Thyroid gland (tissue), 4 donors: ENCODE results near the gene ZBTB37.

Source experiments
- POLR2A ChIP-seq, 2 donors: fragments of 450-650 bp; IDR thresholded peaks; one replicate each; pipeline ENCODE4 v1.6.1; 2017; ENCODE audit warnings: antibody characterized with exemption in 2 of 2, mild to moderate bottlenecking in 2 of 2, moderate library complexity in 1 of 2
- TF ChIP-seq, protein P1 (sequence below), 6 experiments: fragments of 200-600 bp in 3 of 6; fragments of 450-650 bp in 3 of 6; sonication (generic) in 3 of 6; IDR thresholded peaks; one replicate each; pipeline ENCODE4 v1.5.1; 2016 to 2019; ENCODE audit warnings: antibody characterized with exemption in 6 of 6, mild to moderate bottlenecking in 2 of 6, inconsistent platforms in 1 of 6, moderate library complexity in 1 of 6

DNA sequence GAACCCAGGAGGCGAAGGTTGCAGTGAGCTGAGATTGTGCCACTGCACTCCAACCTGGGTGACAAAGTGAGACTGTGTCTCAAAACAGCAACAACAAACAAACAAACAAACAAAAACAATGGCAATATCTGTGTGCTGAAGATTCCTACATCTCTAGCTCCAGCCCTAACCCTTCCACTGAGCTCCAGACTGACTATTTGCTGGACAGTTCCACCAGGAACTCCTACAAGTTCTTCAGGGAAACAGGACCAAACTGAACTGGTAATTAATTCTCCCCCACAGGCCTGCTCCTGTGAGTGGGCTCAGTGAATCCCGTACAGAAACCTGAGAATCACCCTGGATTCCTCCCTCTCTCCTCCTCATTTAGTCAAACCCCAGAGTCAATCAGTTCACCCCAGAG, 47.4 kb downstream of the ZBTB37 start:
- TF ChIP-seq, protein P1, sequence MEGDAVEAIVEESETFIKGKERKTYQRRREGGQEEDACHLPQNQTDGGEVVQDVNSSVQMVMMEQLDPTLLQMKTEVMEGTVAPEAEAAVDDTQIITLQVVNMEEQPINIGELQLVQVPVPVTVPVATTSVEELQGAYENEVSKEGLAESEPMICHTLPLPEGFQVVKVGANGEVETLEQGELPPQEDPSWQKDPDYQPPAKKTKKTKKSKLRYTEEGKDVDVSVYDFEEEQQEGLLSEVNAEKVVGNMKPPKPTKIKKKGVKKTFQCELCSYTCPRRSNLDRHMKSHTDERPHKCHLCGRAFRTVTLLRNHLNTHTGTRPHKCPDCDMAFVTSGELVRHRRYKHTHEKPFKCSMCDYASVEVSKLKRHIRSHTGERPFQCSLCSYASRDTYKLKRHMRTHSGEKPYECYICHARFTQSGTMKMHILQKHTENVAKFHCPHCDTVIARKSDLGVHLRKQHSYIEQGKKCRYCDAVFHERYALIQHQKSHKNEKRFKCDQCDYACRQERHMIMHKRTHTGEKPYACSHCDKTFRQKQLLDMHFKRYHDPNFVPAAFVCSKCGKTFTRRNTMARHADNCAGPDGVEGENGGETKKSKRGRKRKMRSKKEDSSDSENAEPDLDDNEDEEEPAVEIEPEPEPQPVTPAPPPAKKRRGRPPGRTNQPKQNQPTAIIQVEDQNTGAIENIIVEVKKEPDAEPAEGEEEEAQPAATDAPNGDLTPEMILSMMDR (IDR thresholded peaks at IDR 0.05), result no peak
- no peak for TF ChIP-seq POLR2A (IDR thresholded peaks at IDR 0.05)
